ENCODE data around the gene MEIS2. TPM values are rescaled to one million over a fixed set of nuclear protein-coding genes. Genes with fewer than 3 reads are reported as not detected.
A peak's percentile ranks its signal among the peaks of the same experiment; 100 is the strongest.

Gene MEIS2
- 88.1 TPM for polyA plus RNA-seq (2013, experiment 1 of 4)
- polyA plus RNA-seq (2013, experiment 2 of 4), result 77.5 TPM
- 75.8 TPM for polyA plus RNA-seq (2013, experiment 3 of 4)
- polyA plus RNA-seq (2013, experiment 4 of 4), result 82.1 TPM

GRCh38 chr15:37100109-37100965 lies at the start of gene MEIS2:
MEIS2 (minus strand) TSS chr15:37100549; CDS start chr15:37099466, 1,083 bp downstream.
- peak within 1 kb of the TSS; percentile 95 for H3K27ac ChIP-seq (ENCODE audit: insufficient read depth, low read depth, low read length, poor library complexity, severe bottlenecking)
- H3K4me1 ChIP-seq (ENCODE audit: control insufficient read depth, insufficient read depth, low read length), result peaks cover 7% of the 10 kb centered on the region
- peaks cover 17% of the 10 kb centered on the region for H3K27me3 ChIP-seq (ENCODE audit: control insufficient read depth, insufficient read depth, low read length, poor library complexity, severe bottlenecking)
- H3K36me3 ChIP-seq (ENCODE audit: control insufficient read depth, insufficient read depth, low read length), result no peaks in the 10 kb centered on the region
- 1% methylated on average over 50 to 60 of the region's 67 CpGs for WGBS, 2 experiments
- H3K9me3 ChIP-seq (ENCODE audit: control insufficient read depth, low read length), result no peaks in the 10 kb centered on the region
- H3K4me3 ChIP-seq (ENCODE audit: insufficient read depth, low read depth, low read length), result peak within 1 kb of the TSS; percentile 86

- no peak overlapping the region for H3K27ac ChIP-seq (ENCODE audit: insufficient read depth, low read depth, low read length, poor library complexity, severe bottlenecking)
- H3K9me3 ChIP-seq (ENCODE audit: control insufficient read depth, low read length), result no peaks in the 10 kb centered on the region
- H3K4me3 ChIP-seq (ENCODE audit: insufficient read depth, low read depth, low read length), result no peak overlapping the region
- H3K36me3 ChIP-seq (ENCODE audit: control insufficient read depth, insufficient read depth, low read length), result no peaks in the 10 kb centered on the region
- no peaks in the 10 kb centered on the region for H3K27me3 ChIP-seq (ENCODE audit: control insufficient read depth, insufficient read depth, low read length, poor library complexity, severe bottlenecking)
- H3K4me1 ChIP-seq (ENCODE audit: control insufficient read depth, insufficient read depth, low read length), result peaks cover 11% of the 10 kb centered on the region
Observed at GRCh38 chr15:37149146-37149545, 48.8 kb upstream of the MEIS2 start.

GRCh38 chr15:37148714-37149113 lies 48.4 kb upstream of the MEIS2 start:
- Histone ChIP-seq H3K27ac (ENCODE audit: insufficient read depth, low read depth, low read length, poor library complexity, severe bottlenecking) (no peak overlapping the region), H3K4me1 (ENCODE audit: control insufficient read depth, insufficient read depth, low read length) (peaks cover 11% of the 10 kb centered on the region), H3K36me3 (ENCODE audit: control insufficient read depth, insufficient read depth, low read length) (no peaks in the 10 kb centered on the region), H3K27me3 (ENCODE audit: control insufficient read depth, insufficient read depth, low read length, poor library complexity, severe bottlenecking) (no peaks in the 10 kb centered on the region), H3K9me3 (ENCODE audit: control insufficient read depth, low read length) (no peaks in the 10 kb centered on the region), H3K4me3 (ENCODE audit: insufficient read depth, low read depth, low read length) (no peak overlapping the region)
- WGBS, 2 experiments, result 70 to 81% methylated on average over 3 of the region's 3 CpGs

GRCh38 chr15:37143351-37143750 lies 43.0 kb upstream of the MEIS2 start:
- Histone ChIP-seq H3K9me3 (ENCODE audit: control insufficient read depth, low read length) (no peaks in the 10 kb centered on the region), H3K4me3 (ENCODE audit: insufficient read depth, low read depth, low read length) (no peak overlapping the region), H3K27me3 (ENCODE audit: control insufficient read depth, insufficient read depth, low read length, poor library complexity, severe bottlenecking) (no peaks in the 10 kb centered on the region), H3K36me3 (ENCODE audit: control insufficient read depth, insufficient read depth, low read length) (no peaks in the 10 kb centered on the region), H3K4me1 (ENCODE audit: control insufficient read depth, insufficient read depth, low read length) (peaks cover under 1% of the 10 kb centered on the region), H3K27ac (ENCODE audit: insufficient read depth, low read depth, low read length, poor library complexity, severe bottlenecking) (no peak overlapping the region)

- no peaks in the 10 kb centered on the region for H3K4me1 ChIP-seq (ENCODE audit: control insufficient read depth, insufficient read depth, low read length)
- H3K27ac ChIP-seq (ENCODE audit: insufficient read depth, low read depth, low read length, poor library complexity, severe bottlenecking), result no peak overlapping the region
- no peaks in the 10 kb centered on the region for H3K36me3 ChIP-seq (ENCODE audit: control insufficient read depth, insufficient read depth, low read length)
- H3K27me3 ChIP-seq (ENCODE audit: control insufficient read depth, insufficient read depth, low read length, poor library complexity, severe bottlenecking), result no peaks in the 10 kb centered on the region
- no peak overlapping the region for H3K4me3 ChIP-seq (ENCODE audit: insufficient read depth, low read depth, low read length)
- H3K9me3 ChIP-seq (ENCODE audit: control insufficient read depth, low read length), result no peaks in the 10 kb centered on the region
Observed at GRCh38 chr15:37142371-37142770, 42.0 kb upstream of the MEIS2 start.

- 75 to 93% methylated on average over 1 to 3 of the region's 3 CpGs for WGBS, 2 experiments
Observed at GRCh38 chr15:37140531-37141058, 40.2 kb upstream of the MEIS2 start.

GRCh38 chr15:37138591-37139215 lies 38.4 kb upstream of the MEIS2 start:
- no peak overlapping the region for H3K27ac ChIP-seq (ENCODE audit: insufficient read depth, low read depth, low read length, poor library complexity, severe bottlenecking)
- 96% methylated on average over 5 of the region's 5 CpGs for WGBS, 2 experiments
- no peaks in the 10 kb centered on the region for H3K9me3 ChIP-seq (ENCODE audit: control insufficient read depth, low read length)
- H3K36me3 ChIP-seq (ENCODE audit: control insufficient read depth, insufficient read depth, low read length), result no peaks in the 10 kb centered on the region
- no peak overlapping the region for H3K4me3 ChIP-seq (ENCODE audit: insufficient read depth, low read depth, low read length)
- no peaks in the 10 kb centered on the region for H3K27me3 ChIP-seq (ENCODE audit: control insufficient read depth, insufficient read depth, low read length, poor library complexity, severe bottlenecking)
- H3K4me1 ChIP-seq (ENCODE audit: control insufficient read depth, insufficient read depth, low read length), result no peaks in the 10 kb centered on the region

More at GRCh38 chr15:37140531-37141058, 40.2 kb upstream of the MEIS2 start:
- no peaks in the 10 kb centered on the region for H3K9me3 ChIP-seq (ENCODE audit: control insufficient read depth, low read length)
- no peak overlapping the region for H3K27ac ChIP-seq (ENCODE audit: insufficient read depth, low read depth, low read length, poor library complexity, severe bottlenecking)
- no peaks in the 10 kb centered on the region for H3K4me1 ChIP-seq (ENCODE audit: control insufficient read depth, insufficient read depth, low read length)
- H3K36me3 ChIP-seq (ENCODE audit: control insufficient read depth, insufficient read depth, low read length), result no peaks in the 10 kb centered on the region
- H3K4me3 ChIP-seq (ENCODE audit: insufficient read depth, low read depth, low read length), result no peak overlapping the region
- no peaks in the 10 kb centered on the region for H3K27me3 ChIP-seq (ENCODE audit: control insufficient read depth, insufficient read depth, low read length, poor library complexity, severe bottlenecking)

- Histone ChIP-seq H3K27ac (ENCODE audit: insufficient read depth, low read depth, low read length, poor library complexity, severe bottlenecking) (no peak overlapping the region), H3K9me3 (ENCODE audit: control insufficient read depth, low read length) (no peaks in the 10 kb centered on the region), H3K27me3 (ENCODE audit: control insufficient read depth, insufficient read depth, low read length, poor library complexity, severe bottlenecking) (no peaks in the 10 kb centered on the region), H3K4me3 (ENCODE audit: insufficient read depth, low read depth, low read length) (no peak overlapping the region), H3K36me3 (ENCODE audit: control insufficient read depth, insufficient read depth, low read length) (no peaks in the 10 kb centered on the region), H3K4me1 (ENCODE audit: control insufficient read depth, insufficient read depth, low read length) (peaks cover under 1% of the 10 kb centered on the region)
- 88 to 97% methylated on average over 2 of the region's 2 CpGs for WGBS, 2 experiments
Observed at GRCh38 chr15:37137221-37137620, 36.9 kb upstream of the MEIS2 start.

GRCh38 chr15:37136666-37137065 lies 36.3 kb upstream of the MEIS2 start:
- Histone ChIP-seq H3K36me3 (ENCODE audit: control insufficient read depth, insufficient read depth, low read length) (no peaks in the 10 kb centered on the region), H3K4me1 (ENCODE audit: control insufficient read depth, insufficient read depth, low read length) (peaks cover 4% of the 10 kb centered on the region), H3K27me3 (ENCODE audit: control insufficient read depth, insufficient read depth, low read length, poor library complexity, severe bottlenecking) (no peaks in the 10 kb centered on the region), H3K9me3 (ENCODE audit: control insufficient read depth, low read length) (no peaks in the 10 kb centered on the region), H3K4me3 (ENCODE audit: insufficient read depth, low read depth, low read length) (no peak overlapping the region), H3K27ac (ENCODE audit: insufficient read depth, low read depth, low read length, poor library complexity, severe bottlenecking) (no peak overlapping the region)
- WGBS, 2 experiments, result 100% methylated on average over 1 of the region's 2 CpGs; no CpG with 5 or more reads in 1 of the 2 experiments

GRCh38 chr15:37135225-37135624 lies 34.9 kb upstream of the MEIS2 start:
- Histone ChIP-seq H3K27ac (ENCODE audit: insufficient read depth, low read depth, low read length, poor library complexity, severe bottlenecking) (no peak overlapping the region), H3K36me3 (ENCODE audit: control insufficient read depth, insufficient read depth, low read length) (no peaks in the 10 kb centered on the region), H3K9me3 (ENCODE audit: control insufficient read depth, low read length) (no peaks in the 10 kb centered on the region), H3K27me3 (ENCODE audit: control insufficient read depth, insufficient read depth, low read length, poor library complexity, severe bottlenecking) (no peaks in the 10 kb centered on the region), H3K4me3 (ENCODE audit: insufficient read depth, low read depth, low read length) (no peak overlapping the region), H3K4me1 (ENCODE audit: control insufficient read depth, insufficient read depth, low read length) (peaks cover 8% of the 10 kb centered on the region)
- WGBS, 2 experiments, result 76 to 83% methylated on average over 1 of the region's 1 CpG

Measured in ectodermal cell (in vitro differentiated cells).